GM18858 (cell line): ENCODE measurements around the gene FXR1.
"Not testable (repeated sequence)": the region's sequence is repeated elsewhere in the genome, so short reads cannot be mapped to it uniquely, and the experiment has no call there.

ENCODE experiments used
- ATAC-seq: cut with Tn5 transposase; IDR thresholded peaks from one replicate; pipeline ENCODE4 v1.9.1; 2021; ENCODE audit not compliant: unreplicated experiment

The FXR1 gene

GRCh38 chr3:180932819-180933218, 20.3 kb downstream of the FXR1 start:
- no peak for ATAC-seq

- ATAC-seq: no peak
Observed at GRCh38 chr3:180934638-180935037, 22.2 kb downstream of the FXR1 start.

- ATAC-seq: no peak
Observed at GRCh38 chr3:180940826-180941225, 28.4 kb downstream of the FXR1 start.

GRCh38 chr3:180947761-180948390, 35.4 kb downstream of the FXR1 start:
- peak; percentile 87 for ATAC-seq

- ATAC-seq: peak; percentile 44
Observed at GRCh38 chr3:180959691-180960090, 47.2 kb downstream of the FXR1 start.

- no peak for ATAC-seq
Observed at GRCh38 chr3:180961087-180961486, 48.6 kb downstream of the FXR1 start.

- no peak for ATAC-seq
Observed at GRCh38 chr3:180961552-180961951, 49.1 kb downstream of the FXR1 start.

- ATAC-seq: no peak
Observed at GRCh38 chr3:180962530-180962929, 50.1 kb downstream of the FXR1 start.

GRCh38 chr3:180970931-180971330, 58.5 kb downstream of the FXR1 start:
- no peak for ATAC-seq

GRCh38 chr3:180973543-180973942, 61.1 kb downstream of the FXR1 start:
- peak; percentile 71 for ATAC-seq

GRCh38 chr3:180974286-180974685, 61.8 kb downstream of the FXR1 start:
- no peak for ATAC-seq

GRCh38 chr3:180977498-180977897, 65.0 kb downstream of the FXR1 start:
- no peak for ATAC-seq

- no peak for ATAC-seq
Observed at GRCh38 chr3:180979961-180980360, 67.5 kb downstream of the FXR1 start.

- ATAC-seq: no peak
Observed at GRCh38 chr3:180980611-180981010, 68.1 kb downstream of the FXR1 start.

GRCh38 chr3:180981912-180982311, 69.4 kb downstream of the FXR1 start:
- no peak for ATAC-seq

GRCh38 chr3:180983136-180983535, 70.7 kb downstream of the FXR1 start:
- no peak for ATAC-seq

- ATAC-seq: not testable (repeated sequence)
Observed at GRCh38 chr3:180986366-180986765, 73.9 kb downstream of the FXR1 start.

GRCh38 chr3:180987344-180987743, 74.9 kb downstream of the FXR1 start:
- ATAC-seq: no peak

- peak; percentile 92 for ATAC-seq
Observed at GRCh38 chr3:180989291-180990163, 77.1 kb downstream of the FXR1 start, which contains the start of gene DNAJC19. TSS of gene DNAJC19 (minus strand) at chr3:180989736. CDS start at chr3:180989602, 134 bp downstream.

- no peak for ATAC-seq
Observed at GRCh38 chr3:180990505-180990904, 78.0 kb downstream of the FXR1 start.

- no peak for ATAC-seq
Observed at GRCh38 chr3:180996415-180996932, 84.0 kb downstream of the FXR1 start.

- not testable (repeated sequence) for ATAC-seq
Observed at GRCh38 chr3:181002331-181002730, 89.9 kb downstream of the FXR1 start.
